GM12875 (cell line): ENCODE measurements around the gene TTF2.

Experiments used
- H3K4me3 ChIP-seq: one replicate; pipeline ENCODE4 v1.5.1; 2011; ENCODE audit warnings: low read depth, low read length, control low read depth
- CTCF ChIP-seq: IDR thresholded peaks from 2 replicates; pipeline ENCODE4 v1.5.1; 2011; ENCODE audit warnings: low read depth, mild to moderate bottlenecking, control low read depth, inconsistent platforms, low read length, moderate library complexity, borderline replicate concordance; ENCODE audit not compliant: insufficient read depth

TTF2 gene

DNA sequence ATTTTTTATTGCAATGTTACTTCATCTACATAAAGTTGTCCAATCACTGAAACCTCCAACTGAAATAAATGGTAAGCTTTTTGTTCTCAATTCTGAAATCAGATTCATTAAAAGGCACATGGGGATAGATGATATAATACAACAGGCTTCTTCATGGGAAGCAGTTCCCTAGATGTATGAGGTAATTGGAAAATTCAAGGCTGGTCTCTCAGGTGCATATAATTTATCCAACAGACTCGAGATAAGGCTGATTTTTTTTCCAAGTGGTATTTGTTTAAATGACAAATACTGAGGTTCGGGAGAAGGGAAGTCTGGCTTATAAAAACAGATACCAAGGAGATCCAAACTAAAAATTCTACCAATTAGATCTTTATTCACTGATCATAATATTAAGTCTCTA is 47.2 kb downstream of the TTF2 start:
- no peak for TF ChIP-seq CTCF
- no peak overlapping the region for H3K4me3 ChIP-seq

- no peak for TF ChIP-seq CTCF
- no peak overlapping the region for H3K4me3 ChIP-seq
Measured at GRCh38 chr1:117110774-117111173, 50.6 kb downstream of the TTF2 start.

GRCh38 chr1:117112047-117112717 is 52.1 kb downstream of the TTF2 start:
- no peak overlapping the region for H3K4me3 ChIP-seq
- TF ChIP-seq CTCF: no peak

GRCh38 chr1:117113199-117113598 is 53.1 kb downstream of the TTF2 start:
- TF ChIP-seq CTCF: no peak
- no peak overlapping the region for H3K4me3 ChIP-seq

DNA sequence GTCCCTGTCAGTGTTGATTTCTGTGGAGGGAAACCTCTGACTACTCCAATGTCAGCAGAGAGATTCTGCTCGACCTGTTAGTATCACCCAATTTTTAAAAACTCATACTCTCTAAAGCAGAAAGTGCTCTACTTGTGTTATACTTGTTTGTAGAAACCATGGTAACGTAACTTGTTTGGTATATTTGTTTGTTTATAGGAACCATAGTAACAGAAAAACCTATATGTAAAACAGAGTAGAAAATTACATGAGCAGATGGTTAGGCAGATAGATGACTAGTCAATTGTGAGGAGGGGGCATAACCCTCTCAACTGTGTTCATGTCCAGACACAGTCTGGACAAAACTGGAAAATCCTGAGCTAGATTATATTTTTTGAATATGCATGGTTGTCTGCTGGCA is 54.8 kb downstream of the TTF2 start:
- H3K4me3 ChIP-seq: no peak overlapping the region
- TF ChIP-seq CTCF: no peak

DNA sequence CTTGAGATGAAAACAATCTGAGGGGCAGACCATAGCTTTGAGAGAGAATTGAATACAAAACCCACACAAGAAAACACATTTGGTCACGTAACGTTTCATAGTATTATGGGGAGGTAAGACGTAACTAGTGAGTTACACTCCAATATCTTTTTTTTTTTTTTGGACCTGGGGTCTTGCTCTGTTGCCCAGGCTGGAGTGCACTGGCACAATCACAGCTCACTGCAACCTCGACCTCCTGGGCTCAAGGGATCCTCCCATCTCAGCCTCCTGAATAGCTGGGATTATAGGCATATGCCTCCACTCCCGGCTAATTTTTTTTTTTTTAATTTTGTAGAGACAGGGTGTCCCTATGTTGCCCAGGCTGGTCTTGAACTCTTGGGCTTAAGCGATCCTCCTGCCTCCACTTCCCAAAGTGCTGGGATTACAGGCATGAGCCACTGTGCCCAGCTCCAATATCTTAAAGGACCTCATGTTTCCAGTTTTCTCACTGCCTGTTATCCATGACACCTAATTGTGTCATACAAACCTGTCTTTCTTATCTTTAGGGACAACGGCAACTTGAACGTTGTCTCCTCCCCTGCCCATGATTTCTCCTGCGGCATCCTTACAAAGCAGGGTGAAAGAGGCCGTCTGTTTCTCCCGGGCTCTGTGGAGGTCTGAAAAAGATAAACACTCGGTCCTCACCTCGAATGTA is 56.1 kb downstream of the TTF2 start:
- no peak for TF ChIP-seq CTCF
- H3K4me3 ChIP-seq: no peak overlapping the region

GRCh38 chr1:117116784-117117130 is 56.6 kb downstream of the TTF2 start:
- H3K4me3 ChIP-seq: no peak overlapping the region
- no peak for TF ChIP-seq CTCF
